K562 (cell line): ENCODE results near the gene TJP3.

ENCODE experiments used
- BRCA1 ChIP-seq, 2 experiments: fragments of 450-650 bp in 1 of 2; sonication (generic) in 1 of 2; formaldehyde crosslinking in 1 of 2; IDR thresholded peaks; 2 replicates each; pipeline versions ENCODE4 v1.5.0 to v1.6.1; 2017 to 2020; ENCODE audit warnings: mild to moderate bottlenecking in 1 of 2, missing genetic modification reagents in 1 of 2
- EZH2 ChIP-seq: IDR thresholded peaks from 2 replicates; pipeline ENCODE4 v1.6.1; 2012; ENCODE audit warnings: low read depth, mild to moderate bottlenecking, inconsistent platforms, low read length, borderline replicate concordance
- HLTF ChIP-seq: fragments of 450-650 bp; IDR thresholded peaks from 2 replicates; pipeline ENCODE4 v1.6.1; 2016
- HNRNPK ChIP-seq: fragments of 200-400 bp; formaldehyde crosslinking; IDR thresholded peaks from one replicate; pipeline ENCODE4 v1.6.1; 2018; ENCODE audit warnings: mild to moderate bottlenecking, low read depth, low read length; ENCODE audit not compliant: poor library complexity, severe bottlenecking
- HNRNPL ChIP-seq: fragments of 200-400 bp; formaldehyde crosslinking; IDR thresholded peaks from 2 replicates; pipeline ENCODE4 v1.6.1; 2017; ENCODE audit warnings: low read depth, mild to moderate bottlenecking, low read length
- KLF16 ChIP-seq: IDR thresholded peaks from 2 replicates; pipeline ENCODE4 v1.6.1; 2016; ENCODE audit warnings: antibody characterized with exemption
- POLR2AphosphoS5 ChIP-seq: IDR thresholded peaks from 2 replicates; pipeline ENCODE4 v1.6.1; 2011; ENCODE audit warnings: mild to moderate bottlenecking, low read depth, low read length, moderate library complexity; ENCODE audit not compliant: control insufficient read depth, insufficient read depth
- RNF2 ChIP-seq: sonication (generic); IDR thresholded peaks from 2 replicates; pipeline ENCODE4 v1.6.1; 2016
- ZNF124 ChIP-seq: sonication (generic); formaldehyde crosslinking; IDR thresholded peaks from 2 replicates; pipeline ENCODE4 v1.8.1; 2022; ENCODE audit warnings: missing genetic modification reagents
- ZNF830 ChIP-seq: fragments of 250-450 bp; sonication (Bioruptor Pico); IDR thresholded peaks from 2 replicates; pipeline ENCODE4 v1.5.0; 2021; ENCODE audit warnings: mild to moderate bottlenecking
- TF ChIP-seq, protein P1 (sequence below): fragments of 250-450 bp; sonication (Bioruptor Pico); IDR thresholded peaks from 2 replicates; pipeline ENCODE4 v1.4.0; 2020
- TF ChIP-seq, protein P2 (sequence below), 2 experiments: fragments of 450-650 bp in 1 of 2; sonication (generic) in 1 of 2; formaldehyde crosslinking in 1 of 2; IDR thresholded peaks in 1 of 2; conservative IDR thresholded peaks in 1 of 2; 2 replicates each; pipeline versions ENCODE4 v1.6.1 to v1.8.1; 2016 to 2023; ENCODE audit warnings: mild to moderate bottlenecking in 2 of 2, moderate library complexity in 2 of 2, inconsistent platforms in 1 of 2, missing genetic modification reagents in 1 of 2

DNA sequence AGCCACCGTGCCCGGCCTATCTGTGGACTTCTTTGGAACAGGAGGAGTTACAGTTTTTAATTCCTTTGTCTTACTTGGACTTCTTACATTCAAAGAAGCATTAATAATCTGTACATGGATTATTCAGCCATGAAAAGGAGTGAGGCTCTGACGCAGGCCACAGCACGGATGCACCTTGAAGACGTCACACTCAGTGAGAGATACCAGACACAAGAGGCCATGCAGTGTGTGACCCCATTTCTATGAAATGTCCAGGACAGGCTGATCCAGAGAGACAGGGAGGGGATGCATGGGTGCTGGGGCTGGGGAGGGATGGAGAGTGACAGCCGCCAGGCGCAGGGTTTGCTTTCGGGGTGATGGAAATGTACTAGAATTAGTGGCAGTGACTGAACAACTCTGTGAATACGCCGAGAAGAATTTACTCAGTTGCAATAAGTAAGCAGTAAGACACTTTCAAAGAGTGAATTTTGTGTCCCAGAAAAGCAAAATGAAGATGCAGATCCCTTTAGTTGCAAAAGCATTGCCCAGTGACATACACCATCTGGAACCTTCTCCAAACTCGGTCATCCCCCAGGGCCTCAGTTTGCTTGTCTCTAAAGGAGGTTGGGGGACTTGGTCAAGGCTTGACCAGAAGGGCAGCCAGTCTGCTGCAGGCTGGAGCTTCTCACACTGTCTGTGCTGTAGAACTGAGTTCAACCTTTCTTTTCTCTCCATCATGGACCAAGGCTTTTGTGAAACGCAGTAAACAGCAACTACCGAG, 33.2 kb upstream of the TJP3 start:
- no peak for TF ChIP-seq HNRNPL
- TF ChIP-seq ZNF830 = no peak
- TF ChIP-seq POLR2AphosphoS5 = no peak
- TF ChIP-seq EZH2 = no peak
- no peak for TF ChIP-seq HNRNPK
- no peak for TF ChIP-seq HLTF
- TF ChIP-seq, protein P1, sequence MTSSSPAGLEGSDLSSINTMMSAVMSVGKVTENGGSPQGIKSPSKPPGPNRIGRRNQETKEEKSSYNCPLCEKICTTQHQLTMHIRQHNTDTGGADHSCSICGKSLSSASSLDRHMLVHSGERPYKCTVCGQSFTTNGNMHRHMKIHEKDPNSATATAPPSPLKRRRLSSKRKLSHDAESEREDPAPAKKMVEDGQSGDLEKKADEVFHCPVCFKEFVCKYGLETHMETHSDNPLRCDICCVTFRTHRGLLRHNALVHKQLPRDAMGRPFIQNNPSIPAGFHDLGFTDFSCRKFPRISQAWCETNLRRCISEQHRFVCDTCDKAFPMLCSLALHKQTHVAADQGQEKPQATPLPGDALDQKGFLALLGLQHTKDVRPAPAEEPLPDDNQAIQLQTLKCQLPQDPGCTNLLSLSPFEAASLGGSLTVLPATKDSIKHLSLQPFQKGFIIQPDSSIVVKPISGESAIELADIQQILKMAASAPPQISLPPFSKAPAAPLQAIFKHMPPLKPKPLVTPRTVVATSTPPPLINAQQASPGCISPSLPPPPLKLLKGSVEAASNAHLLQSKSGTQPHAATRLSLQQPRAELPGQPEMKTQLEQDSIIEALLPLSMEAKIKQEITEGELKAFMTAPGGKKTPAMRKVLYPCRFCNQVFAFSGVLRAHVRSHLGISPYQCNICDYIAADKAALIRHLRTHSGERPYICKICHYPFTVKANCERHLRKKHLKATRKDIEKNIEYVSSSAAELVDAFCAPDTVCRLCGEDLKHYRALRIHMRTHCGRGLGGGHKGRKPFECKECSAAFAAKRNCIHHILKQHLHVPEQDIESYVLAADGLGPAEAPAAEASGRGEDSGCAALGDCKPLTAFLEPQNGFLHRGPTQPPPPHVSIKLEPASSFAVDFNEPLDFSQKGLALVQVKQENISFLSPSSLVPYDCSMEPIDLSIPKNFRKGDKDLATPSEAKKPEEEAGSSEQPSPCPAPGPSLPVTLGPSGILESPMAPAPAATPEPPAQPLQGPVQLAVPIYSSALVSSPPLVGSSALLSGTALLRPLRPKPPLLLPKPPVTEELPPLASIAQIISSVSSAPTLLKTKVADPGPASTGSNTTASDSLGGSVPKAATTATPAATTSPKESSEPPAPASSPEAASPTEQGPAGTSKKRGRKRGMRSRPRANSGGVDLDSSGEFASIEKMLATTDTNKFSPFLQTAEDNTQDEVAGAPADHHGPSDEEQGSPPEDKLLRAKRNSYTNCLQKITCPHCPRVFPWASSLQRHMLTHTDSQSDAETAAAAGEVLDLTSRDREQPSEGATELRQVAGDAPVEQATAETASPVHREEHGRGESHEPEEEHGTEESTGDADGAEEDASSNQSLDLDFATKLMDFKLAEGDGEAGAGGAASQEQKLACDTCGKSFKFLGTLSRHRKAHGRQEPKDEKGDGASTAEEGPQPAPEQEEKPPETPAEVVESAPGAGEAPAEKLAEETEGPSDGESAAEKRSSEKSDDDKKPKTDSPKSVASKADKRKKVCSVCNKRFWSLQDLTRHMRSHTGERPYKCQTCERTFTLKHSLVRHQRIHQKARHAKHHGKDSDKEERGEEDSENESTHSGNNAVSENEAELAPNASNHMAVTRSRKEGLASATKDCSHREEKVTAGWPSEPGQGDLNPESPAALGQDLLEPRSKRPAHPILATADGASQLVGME (CRISPR knock-in tag) = no peak
- no peak for TF ChIP-seq RNF2
- TF ChIP-seq KLF16 = no peak
- TF ChIP-seq, protein P2, sequence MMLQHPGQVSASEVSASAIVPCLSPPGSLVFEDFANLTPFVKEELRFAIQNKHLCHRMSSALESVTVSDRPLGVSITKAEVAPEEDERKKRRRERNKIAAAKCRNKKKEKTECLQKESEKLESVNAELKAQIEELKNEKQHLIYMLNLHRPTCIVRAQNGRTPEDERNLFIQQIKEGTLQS (IDR thresholded peaks at IDR 0.05) = no peak
- TF ChIP-seq, protein P2 (CRISPR knock-in tag; conservative IDR thresholded peaks at IDR 0.05) = no peak
- no peak for TF ChIP-seq ZNF124
- no peak for TF ChIP-seq BRCA1 (IDR thresholded peaks at IDR 0.05)
- TF ChIP-seq BRCA1 (CRISPR knock-in tag; IDR thresholded peaks at IDR 0.05) = no peak
